ENCODE measurements around the gene FKRP.
A peak's percentile ranks its signal among the peaks of the same experiment; 100 is the strongest.
"Not testable (repeated sequence)": the region's sequence is repeated elsewhere in the genome, so short reads cannot be mapped to it uniquely, and the experiment has no call there.

FKRP gene

GRCh38 chr19:46759817-46760333 is 14.0 kb downstream of the FKRP start:
- no peak for DNase-seq

- no peak for DNase-seq
These were observed 14.5 kb downstream of the FKRP start for GRCh38 chr19:46760363-46760762.

- DNase-seq: not testable (repeated sequence)
These were observed 15.0 kb downstream of the FKRP start for GRCh38 chr19:46760897-46761296.

GRCh38 chr19:46761418-46761831 is 15.6 kb downstream of the FKRP start:
- no peak for DNase-seq

GRCh38 chr19:46762245-46762890 is 16.5 kb downstream of the FKRP start:
- no peak for DNase-seq

- no peak for DNase-seq
These were observed 19.0 kb downstream of the FKRP start for GRCh38 chr19:46764817-46765291.

- DNase-seq: peak; percentile 64
These were observed 20.9 kb downstream of the FKRP start for GRCh38 chr19:46766569-46767317.

GRCh38 chr19:46768746-46769145 is 22.9 kb downstream of the FKRP start:
- not testable (repeated sequence) for DNase-seq

- no peak for DNase-seq
These were observed 26.5 kb downstream of the FKRP start for GRCh38 chr19:46772170-46773017.

- no peak for DNase-seq
These were observed 27.2 kb downstream of the FKRP start for GRCh38 chr19:46773018-46773399.

GRCh38 chr19:46775642-46776258 is 29.9 kb downstream of the FKRP start:
- no peak for DNase-seq

GRCh38 chr19:46776927-46777911 is 31.4 kb downstream of the FKRP start:
- DNase-seq: no peak

- not testable (repeated sequence) for DNase-seq
These were observed 32.2 kb downstream of the FKRP start for GRCh38 chr19:46777956-46778645.

GRCh38 chr19:46782355-46783019 is 36.6 kb downstream of the FKRP start:
- no peak for DNase-seq

- no peak for DNase-seq
These were observed 37.8 kb downstream of the FKRP start for GRCh38 chr19:46783670-46784069.

- DNase-seq: no peak
These were observed 38.6 kb downstream of the FKRP start for GRCh38 chr19:46784262-46785053.

GRCh38 chr19:46785054-46785979 is 39.5 kb downstream of the FKRP start:
- no peak for DNase-seq

- DNase-seq: no peak
These were observed 40.1 kb downstream of the FKRP start for GRCh38 chr19:46785980-46786235.

Measured in NCI-H146 (cell line).